ENCODE data around the gene P4HB.

DNA sequence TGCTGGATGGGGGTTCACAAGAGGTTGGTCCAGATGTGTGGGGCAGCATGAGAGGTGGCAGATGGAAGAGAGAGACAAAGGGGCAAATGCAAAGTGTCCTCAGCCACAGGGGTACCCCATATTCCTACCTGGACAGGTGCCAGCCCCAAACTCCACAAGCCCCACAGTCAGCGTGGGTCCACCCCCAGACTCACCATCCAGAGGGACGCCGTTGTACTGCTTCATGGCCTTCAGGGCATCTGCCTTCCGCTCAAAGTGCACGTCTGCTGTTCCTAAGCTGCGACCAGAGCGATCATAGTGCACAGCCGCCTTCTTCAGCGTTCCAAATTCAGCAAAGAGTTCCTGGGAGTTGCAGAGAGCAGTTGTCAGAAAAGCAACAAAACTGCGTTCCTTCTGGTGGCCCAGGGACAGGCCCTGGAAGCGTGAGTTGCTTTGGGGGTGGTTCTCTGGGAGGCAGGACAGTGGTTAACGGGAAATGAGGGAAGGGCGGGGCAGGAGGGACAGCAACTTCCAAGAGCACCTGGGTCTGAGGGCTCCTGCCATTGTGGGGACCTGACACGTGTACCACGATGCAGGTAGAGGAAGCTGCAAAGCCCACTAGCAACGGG lies 28.8 kb upstream of the P4HB start:
- no peak for TF ChIP-seq CTCF (conservative IDR thresholded peaks at IDR 0.05)
- TF ChIP-seq ZFX (IDR thresholded peaks at IDR 0.05) = no peak
